ENCODE measurements around the gene BCL7C. TPM values are rescaled to one million over a fixed set of nuclear protein-coding genes. Genes with fewer than 3 reads are reported as not detected.

BCL7C gene
- total and polyA plus RNA-seq, 2 of the 8 experiments (the other 6 are each of a cell fraction or from before 2014, with no cell fraction given), result 8.6 to 17.2 TPM

GRCh38 chr16:30922960-30923535 lies 29.2 kb upstream of the BCL7C start:
- Histone ChIP-seq H4K91ac (replicated peaks; ENCODE audit: insufficient read length, low read length) (peak overlapping the region; percentile 96), H2BK120ac (replicated peaks; ENCODE audit: low read depth, low read length) (no peak overlapping the region), H2AK5ac (ENCODE audit: low read depth, low read length) (no peak overlapping the region; the same call in 1 of the 2 replicates), H3K36me3 (ENCODE audit: control insufficient read depth in 2 of 4, insufficient read depth in 4 of 4, low read length in 3 of 4) (peaks cover 0 to 2% (median 0%) of the 10 kb centered on the region in 4 experiments; a peak in 2 of 8 replicates), H3K27ac (ENCODE audit: low read depth, low read length) (peak overlapping the region; percentile 98), H3K4ac (replicated peaks; ENCODE audit: insufficient read length, low read depth, low read length) (no peak overlapping the region), H2BK15ac (ENCODE audit: low read length) (no peak overlapping the region), H2AFZ (ENCODE audit: low read length) (peak overlapping the region; percentile 73), H3K14ac (ENCODE audit: insufficient read length) (no peak overlapping the region), H2BK5ac (ENCODE audit: low read depth, low read length) (peak overlapping the region; percentile 99), H3K23me2 (ENCODE audit: low read depth, low read length) (peaks cover 8% of the 10 kb centered on the region; the same call in 1 of the 2 replicates), H3K9me3 (ENCODE audit: insufficient read depth in 2 of 2, low read depth in 1 of 2, low read length in 1 of 2) (no peaks in the 10 kb centered on the region), H3K4me3 (ENCODE audit: extremely low read depth in 1 of 4, insufficient read depth in 2 of 4, low read depth in 3 of 4, low read length in 4 of 4) (peak overlapping the region; percentile 57 to 88 (median 84)), H3K27me3 (replicated peaks in 1 of 4; ENCODE audit: control insufficient read depth in 3 of 4, extremely low read depth in 1 of 4, insufficient read depth in 3 of 4, low read length in 3 of 4) (no peaks in the 10 kb centered on the region), H3K18ac (ENCODE audit: extremely low read depth, low read length) (peak overlapping the region; percentile 85), H3K4me2 (ENCODE audit: insufficient read depth in 1 of 2, low read depth in 2 of 2, low read length in 2 of 2) (peak overlapping the region; percentile 55 to 70), H3K4me1 (replicated peaks in 1 of 4; ENCODE audit: control insufficient read depth in 3 of 4, insufficient read depth in 4 of 4, low read length in 3 of 4) (peaks cover 0 to 9% (median 2%) of the 10 kb centered on the region in 4 experiments; a peak in 4 of 7 replicates), H3K79me2 (ENCODE audit: control insufficient read depth in 1 of 2, insufficient read depth in 2 of 2, low read length in 2 of 2) (peaks cover 0 to 10% of the 10 kb centered on the region in 2 experiments; a peak in 2 of 4 replicates), H4K20me1 (replicated peaks in 1 of 2; ENCODE audit: control insufficient read depth in 1 of 2, insufficient read depth in 2 of 2, low read length in 2 of 2) (peaks cover 2 to 3% of the 10 kb centered on the region in 2 experiments), H3K79me1 (ENCODE audit: low read depth, low read length) (peaks cover 4% of the 10 kb centered on the region), H3K9ac (replicated peaks in 1 of 4; ENCODE audit: extremely low read depth in 1 of 4, low read depth in 3 of 4, low read length in 3 of 4) (peak overlapping the region; percentile 37 to 94 (median 85)), H4K5ac (ENCODE audit: insufficient read length, low read depth, low read length) (peak overlapping the region; percentile 41), H2BK20ac (ENCODE audit: low read length) (no peak overlapping the region), H2BK12ac (ENCODE audit: low read depth, low read length) (peak overlapping the region; percentile 97; the same call in 1 of the 2 replicates), H3K23ac (ENCODE audit: insufficient read length) (no peak overlapping the region), H3K56ac (replicated peaks; ENCODE audit: insufficient read length, low read depth, low read length) (peak overlapping the region; percentile 87), H4K8ac (ENCODE audit: extremely low read depth, insufficient read depth, low read length) (peak overlapping the region; percentile 98; the same call in 1 of the 2 replicates)
- FAIRE-seq (peak; percentile 94), DNase-seq (ENCODE audit: low read depth in 1 of 2, low spot score in 2 of 2) (peak; percentile 92 to 99)
- ChIA-PET POLR2A (ENCODE audit: partially characterized antibody) (interaction anchor here (0.6 to 8.2 kb wide), 10 partner anchors 14 to 148 kb away, joined by 3 to 105 read pairs (median 4); partner anchors contain the start of genes CTF1 and ORAI3), CTCF (ENCODE audit: partially characterized antibody) (no interaction called here)
- 2% methylated on average over 28 of the region's 33 CpGs; no CpG with 5 or more reads in 1 of the 2 experiments for WGBS, 2 experiments (ENCODE audit: extremely low coverage in 1 of 2, insufficient coverage in 1 of 2, insufficient read length in 1 of 2, insufficient replicate concordance in 2 of 2, low coverage in 1 of 2, low lambda C conversion rate in 2 of 2, missing lambda C conversion rate in 1 of 2)
- TF ChIP-seq SP2 (IDR thresholded peaks at IDR 0.05; ENCODE audit: low read length) (no peak), SP1 (IDR thresholded peaks at IDR 0.05; ENCODE audit: low read depth, low read length) (peak; percentile 89), POLR2A (IDR thresholded peaks at IDR 0.05; ENCODE audit: control extremely low read depth in 1 of 2, low read depth in 2 of 2, low read length in 2 of 2) (peak; percentile 43 to 78), KDM4A (IDR thresholded peaks at IDR 0.05; ENCODE audit: low read depth, low read length, severe bottlenecking) (peak; percentile 40), MAX (IDR thresholded peaks at IDR 0.05) (peak; percentile 52; the same call in 1 of the 2 replicates), PHF8 (conservative IDR thresholded peaks at IDR 0.05; ENCODE audit: low read depth, low read length) (peak; percentile 58; the same call in 1 of the 2 replicates), KDM5A (IDR thresholded peaks at IDR 0.05; ENCODE audit: low read length) (peak; percentile 71), SIX5 (IDR thresholded peaks at IDR 0.05; ENCODE audit: low read depth, low read length) (peak; percentile 94), YY1 (IDR thresholded peaks at IDR 0.05; ENCODE audit: low read depth, low read length) (peak; percentile 95), SIRT6 (IDR thresholded peaks at IDR 0.05; ENCODE audit: low read length) (no peak), CREB1 (IDR thresholded peaks at IDR 0.05) (peak; percentile 73; the same call in 1 of the 2 replicates), SIN3A (conservative IDR thresholded peaks at IDR 0.05 in 1 of 2, IDR thresholded peaks at IDR 0.05 in 1 of 2; ENCODE audit: low read depth in 1 of 2, low read length in 2 of 2) (peak in 1 of 2 experiments; percentile 76; a peak in 1 of 4 replicates), NRF1 (IDR thresholded peaks at IDR 0.05; ENCODE audit: low read depth, low read length) (no peak)
